Chondrocyte (in vitro differentiated cells): ENCODE data around the gene DOK4. TPM values are rescaled to one million over a fixed set of nuclear protein-coding genes. Genes with fewer than 3 reads are reported as not detected.

Source experiments
- DNase-seq: peaks from one replicate; pipeline ENCODE4 v3.0.0; 2021; ENCODE audit warnings: mixed read lengths, low spot score
- H3K27ac Mint-ChIP-seq: one replicate; pipeline ENCODE4 v1.8.0; 2021; ENCODE audit warnings: mild to moderate bottlenecking, moderate library complexity, mixed read lengths; ENCODE audit not compliant: unreplicated experiment
- H3K27me3 Mint-ChIP-seq: 2 replicates; pipeline ENCODE4 v1.8.0; 2021; ENCODE audit warnings: low read depth, mixed read lengths
- H3K36me3 Mint-ChIP-seq: 2 replicates; pipeline ENCODE4 v1.8.0; 2021; ENCODE audit warnings: low read depth, mixed read lengths
- H3K4me1 Mint-ChIP-seq: 2 replicates; pipeline ENCODE4 v1.8.0; 2021; ENCODE audit warnings: low read depth, mild to moderate bottlenecking, mixed read lengths
- H3K4me3 Mint-ChIP-seq: one replicate; pipeline ENCODE4 v1.8.0; 2021; ENCODE audit warnings: mild to moderate bottlenecking, moderate library complexity, mixed read lengths; ENCODE audit not compliant: unreplicated experiment
- H3K9me3 Mint-ChIP-seq: 2 replicates; pipeline ENCODE4 v1.8.0; 2021; ENCODE audit warnings: low read depth, mixed read lengths
- total RNA-seq: library from RNA; stranded (reverse); gene quantifications from 3 replicates; pipeline ENCODE4 v1.2.1, GENCODE V29; 2021
- TF ChIP-seq, protein P1 (sequence below): fragments of 200-600 bp; sonication (generic); IDR thresholded peaks from 2 replicates; pipeline ENCODE4 v1.5.0; 2021; ENCODE audit warnings: antibody characterized with exemption, mild to moderate bottlenecking, moderate library complexity

DOK4 gene
- total RNA-seq, 1 donor from 2014 or later = 26.4 TPM

DNA sequence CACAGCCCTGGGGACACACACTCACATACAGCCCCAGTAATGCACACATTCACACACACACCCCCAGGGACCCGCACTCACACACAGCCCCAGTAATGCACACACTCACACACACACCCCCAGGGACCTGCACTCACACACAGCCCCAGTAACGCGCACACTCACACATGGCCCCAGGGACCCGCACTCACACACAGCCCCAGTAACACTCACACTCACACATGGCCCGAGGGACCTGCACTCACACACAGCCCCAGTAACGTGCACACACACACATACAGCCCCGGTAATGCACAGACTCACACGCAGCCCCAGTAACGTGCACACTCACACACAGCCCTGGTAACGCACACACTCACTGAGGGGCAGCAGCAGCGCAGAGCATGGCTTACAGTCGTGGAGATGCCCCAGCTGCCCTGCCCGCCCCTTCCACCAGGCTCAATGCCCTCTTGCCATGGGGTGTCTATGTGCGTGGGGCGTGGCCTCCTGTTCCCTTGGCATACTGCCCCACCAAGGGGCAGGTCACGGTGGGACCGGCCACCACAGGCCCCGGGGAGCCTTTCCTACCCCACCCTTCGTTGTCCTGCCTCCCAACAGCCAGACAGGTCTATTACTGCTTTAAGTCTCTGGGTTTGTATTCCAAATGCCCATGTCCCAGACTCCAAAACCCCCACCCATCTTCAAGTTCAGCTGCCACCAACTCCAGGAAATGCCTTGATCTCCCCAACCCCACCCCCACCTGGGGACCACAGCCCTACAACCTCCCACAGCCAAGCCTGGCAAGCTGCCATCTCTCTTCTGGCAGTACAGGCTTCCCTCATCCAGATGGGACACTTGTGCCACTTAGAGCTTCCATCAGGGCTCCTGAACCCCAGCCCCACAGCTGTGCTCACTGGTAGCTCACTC lies 47.4 kb upstream of the DOK4 start:
- Mint-ChIP-seq H3K4me3 (peak overlapping the region; percentile 61), H3K9me3 (no peaks in the 10 kb centered on the region), H3K36me3 (peaks cover 3% of the 10 kb centered on the region), H3K27ac (peak overlapping the region; percentile 93), H3K4me1 (peaks cover 73% of the 10 kb centered on the region), H3K27me3 (no peaks in the 10 kb centered on the region)
- DNase-seq = no peak
- TF ChIP-seq, protein P1, sequence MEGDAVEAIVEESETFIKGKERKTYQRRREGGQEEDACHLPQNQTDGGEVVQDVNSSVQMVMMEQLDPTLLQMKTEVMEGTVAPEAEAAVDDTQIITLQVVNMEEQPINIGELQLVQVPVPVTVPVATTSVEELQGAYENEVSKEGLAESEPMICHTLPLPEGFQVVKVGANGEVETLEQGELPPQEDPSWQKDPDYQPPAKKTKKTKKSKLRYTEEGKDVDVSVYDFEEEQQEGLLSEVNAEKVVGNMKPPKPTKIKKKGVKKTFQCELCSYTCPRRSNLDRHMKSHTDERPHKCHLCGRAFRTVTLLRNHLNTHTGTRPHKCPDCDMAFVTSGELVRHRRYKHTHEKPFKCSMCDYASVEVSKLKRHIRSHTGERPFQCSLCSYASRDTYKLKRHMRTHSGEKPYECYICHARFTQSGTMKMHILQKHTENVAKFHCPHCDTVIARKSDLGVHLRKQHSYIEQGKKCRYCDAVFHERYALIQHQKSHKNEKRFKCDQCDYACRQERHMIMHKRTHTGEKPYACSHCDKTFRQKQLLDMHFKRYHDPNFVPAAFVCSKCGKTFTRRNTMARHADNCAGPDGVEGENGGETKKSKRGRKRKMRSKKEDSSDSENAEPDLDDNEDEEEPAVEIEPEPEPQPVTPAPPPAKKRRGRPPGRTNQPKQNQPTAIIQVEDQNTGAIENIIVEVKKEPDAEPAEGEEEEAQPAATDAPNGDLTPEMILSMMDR = no peak

DNA sequence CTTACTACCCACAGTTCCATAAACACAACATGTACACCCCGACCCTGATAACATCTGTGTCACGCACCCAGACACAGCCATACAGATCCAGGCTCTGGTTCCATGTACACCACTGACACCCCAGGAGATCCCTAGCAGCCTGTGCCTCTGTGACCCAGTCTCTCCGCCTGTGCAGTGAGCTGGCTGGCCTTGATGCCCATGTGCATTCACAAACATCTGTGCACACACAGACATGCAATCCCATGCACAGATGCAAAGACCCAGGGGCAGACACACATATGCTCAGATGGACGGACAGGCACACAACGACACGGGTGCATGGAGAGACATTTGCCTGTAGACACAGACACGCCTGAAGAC lies 46.0 kb upstream of the DOK4 start:
- Mint-ChIP-seq H3K4me3 (no peak overlapping the region), H3K27me3 (no peaks in the 10 kb centered on the region), H3K4me1 (peaks cover 69% of the 10 kb centered on the region), H3K27ac (peak overlapping the region; percentile 34), H3K9me3 (no peaks in the 10 kb centered on the region), H3K36me3 (peaks cover 3% of the 10 kb centered on the region)
- no peak for DNase-seq
- TF ChIP-seq, protein P1 = no peak

DNA sequence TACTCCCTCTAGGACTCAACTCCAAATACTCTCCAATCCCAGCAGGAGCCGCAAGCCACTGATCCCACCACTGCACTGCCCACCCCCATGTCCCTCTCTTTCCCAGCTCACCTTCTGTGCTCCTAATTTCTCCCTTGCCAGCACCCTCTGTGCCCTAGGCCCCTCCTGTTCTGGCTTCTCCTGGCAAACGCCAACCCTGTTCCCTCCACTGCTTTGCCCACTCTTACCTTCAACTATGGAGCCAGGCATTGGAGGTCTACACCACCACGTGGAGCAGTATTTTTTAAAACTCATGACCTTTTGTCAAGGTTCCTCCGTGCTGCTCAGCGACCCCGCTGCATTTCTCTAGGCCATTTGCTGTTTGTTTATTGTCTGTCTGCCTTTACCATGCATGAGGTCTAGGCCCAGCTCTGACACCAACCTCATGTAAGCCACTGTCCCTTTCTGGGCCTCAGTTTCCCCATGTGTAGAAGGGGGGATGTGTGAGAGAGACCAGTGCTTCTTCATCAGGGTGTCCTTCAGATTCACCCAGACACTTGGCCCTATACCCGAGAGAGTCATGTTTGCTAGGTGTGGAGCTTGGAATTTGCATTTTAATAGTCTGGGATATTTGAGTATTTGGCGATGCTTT lies 45.5 kb upstream of the DOK4 start:
- TF ChIP-seq, protein P1 = no peak
- Mint-ChIP-seq H3K27ac (no peak overlapping the region), H3K27me3 (no peaks in the 10 kb centered on the region), H3K36me3 (peaks cover 3% of the 10 kb centered on the region), H3K4me1 (peaks cover 64% of the 10 kb centered on the region), H3K4me3 (no peak overlapping the region), H3K9me3 (no peaks in the 10 kb centered on the region)
- DNase-seq = no peak

DNA sequence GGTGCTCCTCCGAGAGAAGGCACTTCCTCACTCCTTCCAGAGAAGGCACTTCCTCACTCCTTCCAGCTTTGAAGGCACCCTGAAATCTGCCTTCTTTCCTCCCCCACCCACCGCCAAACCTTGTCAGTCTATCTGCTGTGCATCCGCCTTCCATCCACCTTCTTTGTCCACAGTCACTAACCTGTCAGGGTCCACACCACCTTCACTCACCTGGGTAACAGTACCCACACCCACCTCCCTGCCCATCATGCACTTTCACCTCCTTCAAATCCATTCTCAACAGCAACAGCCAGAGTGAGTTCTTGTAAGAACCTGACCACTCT lies 44.9 kb upstream of the DOK4 start:
- TF ChIP-seq, protein P1 = no peak
- Mint-ChIP-seq H3K27ac (peak overlapping the region; percentile 47), H3K9me3 (no peaks in the 10 kb centered on the region), H3K36me3 (peaks cover 3% of the 10 kb centered on the region), H3K4me3 (no peak overlapping the region), H3K27me3 (no peaks in the 10 kb centered on the region), H3K4me1 (peaks cover 63% of the 10 kb centered on the region)
- no peak for DNase-seq

DNA sequence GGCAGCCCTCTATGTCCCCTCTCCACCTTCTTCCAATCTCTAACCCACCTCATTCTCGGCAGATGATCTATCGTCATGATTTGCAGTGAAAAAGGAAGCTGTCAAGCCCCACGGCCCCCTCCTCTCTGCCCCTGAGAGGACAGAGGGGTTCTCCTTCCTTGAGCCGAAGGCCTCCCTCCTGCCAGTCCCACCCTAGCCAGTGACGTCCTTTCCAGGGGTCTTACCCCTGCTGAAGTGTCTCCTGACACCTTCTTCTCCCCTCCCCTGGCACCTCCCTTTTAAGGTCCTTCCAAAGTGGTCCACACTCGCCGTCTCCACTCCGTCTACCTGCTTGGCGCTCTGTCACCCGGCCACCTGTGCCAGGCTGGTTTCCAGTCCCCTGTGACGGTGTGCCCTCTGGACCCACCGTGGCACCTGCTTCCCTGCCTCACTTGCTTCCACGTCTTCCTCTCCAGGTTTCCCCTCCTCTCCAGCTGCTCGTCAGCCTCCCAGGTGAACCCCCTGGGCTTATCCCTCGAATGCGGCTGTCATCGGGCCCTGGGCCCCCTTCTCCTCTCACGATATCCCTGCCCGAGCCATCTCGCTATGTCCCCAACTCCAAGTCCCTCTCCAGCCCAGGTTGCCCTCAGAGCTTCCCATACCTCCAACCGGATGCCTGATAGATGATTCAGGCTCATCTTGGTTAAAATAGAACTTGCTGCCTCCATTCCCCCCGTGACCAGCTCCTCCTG lies 44.4 kb upstream of the DOK4 start:
- Mint-ChIP-seq H3K4me1 (peaks cover 62% of the 10 kb centered on the region), H3K9me3 (no peaks in the 10 kb centered on the region), H3K4me3 (no peak overlapping the region), H3K36me3 (peaks cover 3% of the 10 kb centered on the region), H3K27me3 (no peaks in the 10 kb centered on the region), H3K27ac (peak overlapping the region; percentile 80)
- DNase-seq = peak; percentile 86
- TF ChIP-seq, protein P1 = no peak
